GM03348 (cell line): ENCODE results near the gene CD93.

Experiments
- DNase-seq: peaks from one replicate; pipeline ENCODE4 v3.0.0; 2012; ENCODE audit warnings: low spot score

Gene CD93

GRCh38 chr20:23097636-23098580 is 11.8 kb upstream of the CD93 start:
- no peak for DNase-seq

- no peak for DNase-seq
Observed at GRCh38 chr20:23096986-23097520, 10.9 kb upstream of the CD93 start.

GRCh38 chr20:23096097-23096496 is 10.0 kb upstream of the CD93 start:
- no peak for DNase-seq

- DNase-seq = no peak
Observed at GRCh38 chr20:23095499-23095898, 9.4 kb upstream of the CD93 start.

GRCh38 chr20:23094927-23095326 is 8.8 kb upstream of the CD93 start:
- DNase-seq = no peak

GRCh38 chr20:23094213-23094896 is 8.2 kb upstream of the CD93 start:
- DNase-seq = no peak

- DNase-seq = no peak
Observed at GRCh38 chr20:23093613-23094012, 7.5 kb upstream of the CD93 start.

- no peak for DNase-seq
Observed at GRCh38 chr20:23092861-23093495, 6.9 kb upstream of the CD93 start.

- DNase-seq = no peak
Observed at GRCh38 chr20:23092384-23092756, 6.2 kb upstream of the CD93 start.

- DNase-seq = no peak
Observed at GRCh38 chr20:23091721-23092383, 5.7 kb upstream of the CD93 start.

GRCh38 chr20:23090878-23091277 is 4.8 kb upstream of the CD93 start:
- no peak for DNase-seq

- DNase-seq = no peak
Observed at GRCh38 chr20:23090147-23090546, 4.0 kb upstream of the CD93 start.

- no peak for DNase-seq
Observed at GRCh38 chr20:23088866-23089265, 2.7 kb upstream of the CD93 start.

GRCh38 chr20:23087587-23088251 is 1.6 kb upstream of the CD93 start:
- DNase-seq = no peak

- no peak for DNase-seq
Observed at GRCh38 chr20:23086931-23087411, 847 bp upstream of the CD93 start.

- no peak for DNase-seq
Observed at GRCh38 chr20:23085436-23086055, 578 bp downstream of the CD93 start.

GRCh38 chr20:23084845-23085365 is 1.2 kb downstream of the CD93 start:
- no peak for DNase-seq

- DNase-seq = no peak
Observed at GRCh38 chr20:23084282-23084844, 1.8 kb downstream of the CD93 start.

- no peak for DNase-seq
Observed at GRCh38 chr20:23083553-23084220, 2.4 kb downstream of the CD93 start.
